GM18505 (cell line): Measurements from ENCODE around the gene ITGA4.
A peak's percentile ranks its signal among the peaks of the same experiment; 100 is the strongest.

Experiments used
- ATAC-seq: cut with Tn5 transposase; IDR thresholded peaks from one replicate; pipeline ENCODE4 v1.9.1; 2021; ENCODE audit not compliant: unreplicated experiment
- POLR2A ChIP-seq: IDR thresholded peaks from 4 replicates; pipeline ENCODE4 v1.6.1; 2011; ENCODE audit warnings: borderline replicate concordance; ENCODE audit not compliant: insufficient read depth, insufficient read length; ENCODE audit errors: extremely low read depth

The ITGA4 gene

DNA sequence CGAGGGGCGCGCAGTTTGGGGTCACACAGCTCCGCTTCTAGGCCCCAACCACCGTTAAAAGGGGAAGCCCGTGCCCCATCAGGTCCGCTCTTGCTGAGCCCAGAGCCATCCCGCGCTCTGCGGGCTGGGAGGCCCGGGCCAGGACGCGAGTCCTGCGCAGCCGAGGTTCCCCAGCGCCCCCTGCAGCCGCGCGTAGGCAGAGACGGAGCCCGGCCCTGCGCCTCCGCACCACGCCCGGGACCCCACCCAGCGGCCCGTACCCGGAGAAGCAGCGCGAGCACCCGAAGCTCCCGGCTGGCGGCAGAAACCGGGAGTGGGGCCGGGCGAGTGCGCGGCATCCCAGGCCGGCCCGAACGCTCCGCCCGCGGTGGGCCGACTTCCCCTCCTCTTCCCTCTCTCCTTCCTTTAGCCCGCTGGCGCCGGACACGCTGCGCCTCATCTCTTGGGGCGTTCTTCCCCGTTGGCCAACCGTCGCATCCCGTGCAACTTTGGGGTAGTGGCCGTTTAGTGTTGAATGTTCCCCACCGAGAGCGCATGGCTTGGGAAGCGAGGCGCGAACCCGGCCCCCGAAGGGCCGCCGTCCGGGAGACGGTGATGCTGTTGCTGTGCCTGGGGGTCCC lies at the start of gene ITGA4:
TSS of gene ITGA4 (plus strand) at position 266 of the 620 bp plus-strand sequence. CDS start at position 535, 269 bp downstream.
- TF ChIP-seq POLR2A, result peak; percentile 79
- peak; percentile 74 for ATAC-seq

DNA sequence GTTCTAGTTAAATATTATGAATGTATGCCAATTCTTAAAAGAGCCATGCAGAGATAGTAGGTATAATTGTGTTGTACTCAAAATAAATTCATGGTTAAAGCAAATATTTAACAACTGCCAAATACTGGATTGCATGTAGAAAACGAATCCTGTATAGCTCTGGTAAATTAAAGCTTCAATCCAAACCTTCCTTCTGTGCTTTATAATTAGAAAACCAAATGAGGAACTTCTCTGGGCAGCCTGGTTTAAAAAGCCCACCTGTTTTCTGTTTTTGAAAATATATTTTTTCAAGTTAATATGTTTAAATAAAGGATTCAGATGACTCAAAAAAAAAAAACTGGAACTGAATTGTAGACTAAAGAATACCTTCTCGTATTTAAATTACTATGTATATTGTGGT lies 48.3 kb upstream of the ITGA4 start:
- ATAC-seq, result no peak
- TF ChIP-seq POLR2A, result no peak

- ATAC-seq, result peak; percentile 88
- TF ChIP-seq POLR2A, result no peak
These were observed 45.9 kb upstream of the ITGA4 start for GRCh38 chr2:181411105-181411849.

DNA sequence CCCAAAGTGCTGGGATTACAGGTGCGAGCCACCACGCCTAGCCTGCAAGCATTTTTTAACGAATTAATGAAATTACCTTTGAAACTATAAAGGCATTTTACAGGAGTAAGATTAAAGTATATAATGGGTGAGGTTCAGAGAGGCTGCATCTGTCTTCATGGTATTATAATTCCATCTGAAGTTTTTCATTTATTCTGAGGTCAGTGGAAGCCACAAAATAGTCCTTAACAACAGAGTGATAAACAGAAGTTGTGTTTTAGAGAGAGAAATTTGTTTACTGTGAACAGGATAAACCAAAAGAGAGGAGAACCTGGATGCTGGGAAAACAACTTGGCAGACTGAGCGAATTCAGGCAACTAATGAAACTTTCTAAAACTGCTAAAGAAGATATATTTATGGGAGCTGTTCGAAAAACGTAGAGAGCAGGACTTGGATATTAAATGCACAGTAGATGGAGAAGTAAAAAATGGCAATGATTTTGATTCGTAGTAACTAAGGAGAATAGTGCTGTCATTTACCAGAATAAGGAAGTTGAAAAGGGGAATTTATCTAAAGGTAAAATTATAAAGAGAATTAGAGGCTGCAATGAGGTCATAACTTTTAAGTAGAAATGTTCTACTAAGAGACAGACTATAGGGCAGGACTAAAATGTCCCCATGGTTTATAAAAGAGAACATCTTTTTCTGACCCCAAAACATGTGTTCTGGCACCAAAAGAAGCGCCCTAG lies 37.9 kb upstream of the ITGA4 start:
- ATAC-seq, result no peak
- TF ChIP-seq POLR2A, result no peak

- no peak for TF ChIP-seq POLR2A
- no peak for ATAC-seq
These were observed 36.7 kb upstream of the ITGA4 start for GRCh38 chr2:181420259-181421130.

GRCh38 chr2:181421131-181421458 lies 36.1 kb upstream of the ITGA4 start:
- no peak for TF ChIP-seq POLR2A
- ATAC-seq, result no peak

DNA sequence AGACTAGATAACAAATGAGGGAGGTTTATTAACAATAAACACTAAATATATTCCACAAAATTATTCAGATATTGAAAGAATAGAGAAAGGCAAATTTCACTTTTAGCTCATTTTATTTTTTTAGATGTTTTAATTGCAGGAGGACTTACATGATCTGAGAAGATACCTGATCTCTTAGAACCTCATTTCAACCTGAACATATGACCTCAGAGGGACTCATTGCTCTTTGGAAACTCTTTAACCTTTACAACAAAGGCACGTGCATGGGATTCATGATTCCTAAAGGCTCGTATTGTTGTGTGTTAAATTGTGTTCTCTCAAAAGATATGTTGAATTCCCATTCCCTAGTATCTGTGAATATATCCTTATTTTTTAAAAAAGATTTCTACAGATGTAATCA lies 35.7 kb upstream of the ITGA4 start:
- no peak for TF ChIP-seq POLR2A
- no peak for ATAC-seq

DNA sequence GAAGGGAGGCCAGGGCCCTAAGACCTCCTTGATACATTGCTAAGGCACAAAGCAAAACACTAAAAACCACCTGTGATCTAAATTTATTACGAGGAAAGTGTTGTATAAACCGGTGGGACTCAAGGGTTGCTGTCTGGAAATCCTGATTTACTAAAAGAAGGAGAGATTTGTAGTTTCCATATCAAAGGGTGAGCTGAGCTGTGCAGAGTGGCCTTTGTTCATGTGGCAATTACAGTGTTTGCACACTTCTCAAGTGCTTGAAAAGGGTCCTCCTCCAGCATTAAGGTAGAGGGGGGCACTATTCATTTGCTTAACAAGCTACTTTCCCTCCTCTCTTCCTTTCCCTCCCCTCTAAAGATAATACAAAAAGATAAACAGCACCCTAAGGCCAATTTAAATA lies 30.5 kb upstream of the ITGA4 start:
- ATAC-seq, result no peak
- TF ChIP-seq POLR2A, result no peak

GRCh38 chr2:181430406-181431118 lies 26.6 kb upstream of the ITGA4 start:
- TF ChIP-seq POLR2A, result no peak
- ATAC-seq, result no peak

DNA sequence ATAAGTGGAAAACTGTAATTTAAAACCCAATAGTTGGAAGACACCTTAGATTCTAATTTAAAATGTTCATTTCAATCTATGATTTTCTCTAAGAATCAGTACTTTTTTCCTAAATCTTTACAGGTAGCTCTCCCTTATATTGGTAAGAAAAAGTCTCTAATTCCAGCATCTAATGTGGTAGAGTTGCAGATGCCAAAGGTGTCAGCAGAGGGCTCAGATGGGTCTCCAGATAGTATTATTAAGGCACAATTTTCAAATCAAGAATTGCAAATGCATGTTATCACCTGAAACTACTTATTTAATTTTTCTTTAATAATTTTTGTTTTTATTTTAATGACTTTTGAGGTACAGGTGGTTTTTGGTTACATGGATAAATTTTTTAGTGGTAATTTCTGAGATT lies 25.5 kb upstream of the ITGA4 start:
- no peak for TF ChIP-seq POLR2A
- ATAC-seq, result no peak

GRCh38 chr2:181438261-181438660 lies 18.9 kb upstream of the ITGA4 start:
- no peak for ATAC-seq
- no peak for TF ChIP-seq POLR2A

- no peak for ATAC-seq
- TF ChIP-seq POLR2A, result no peak
These were observed 16.8 kb upstream of the ITGA4 start for GRCh38 chr2:181440344-181440743.

- TF ChIP-seq POLR2A, result no peak
- ATAC-seq, result no peak
These were observed 16.3 kb upstream of the ITGA4 start for GRCh38 chr2:181440919-181441318.

DNA sequence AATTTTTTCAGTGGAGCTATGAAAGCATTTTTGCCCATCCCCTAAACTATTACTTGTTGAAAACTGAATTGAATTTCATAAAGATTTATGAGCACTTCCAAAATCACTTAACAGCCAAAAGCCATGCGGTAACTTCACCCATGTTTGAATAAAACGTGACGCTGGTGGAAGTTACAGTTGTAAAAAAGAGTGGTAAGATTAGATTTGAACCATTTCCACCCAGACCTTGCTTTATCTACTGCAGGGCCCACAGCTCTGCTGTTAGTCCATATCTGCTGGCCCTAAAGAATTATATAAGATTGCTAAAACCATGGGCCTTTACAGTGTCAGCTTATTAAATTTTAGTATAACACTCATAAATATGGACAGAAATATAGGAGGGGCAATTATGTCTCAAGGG lies 15.5 kb upstream of the ITGA4 start:
- ATAC-seq, result no peak

More for the DNA sequence above, 15.5 kb upstream of the ITGA4 start:
- no peak for TF ChIP-seq POLR2A
